HCT116 (cell line): ENCODE data around the gene PCDHGA2.

Experiments used
- CBX3 ChIP-seq: IDR thresholded peaks from 2 replicates; pipeline ENCODE4 v1.6.1; 2012; ENCODE audit warnings: low read depth
- CEBPB ChIP-seq: IDR thresholded peaks from 2 replicates; pipeline ENCODE4 v1.6.1; 2012; ENCODE audit warnings: low read depth
- EZH2 ChIP-seq: fragments of 200-600 bp; sonication (generic); IDR thresholded peaks from 2 replicates; pipeline ENCODE4 v1.6.1; 2017; ENCODE audit warnings: antibody characterized with exemption, mixed run types
- EZH2phosphoT487 ChIP-seq: fragments of 200-600 bp; IDR thresholded peaks from 2 replicates; pipeline ENCODE4 v1.6.1; 2018; ENCODE audit warnings: antibody characterized with exemption, borderline replicate concordance
- JUND ChIP-seq: IDR thresholded peaks from 2 replicates; pipeline ENCODE4 v1.6.1; 2012
- POLR2A ChIP-seq: IDR thresholded peaks from 2 replicates; pipeline ENCODE4 v1.7.0; 2011; ENCODE audit warnings: borderline replicate concordance; ENCODE audit not compliant: insufficient read depth, insufficient read length; ENCODE audit errors: extremely low read depth
- POLR2AphosphoS5 ChIP-seq: IDR thresholded peaks from 2 replicates; pipeline ENCODE4 v1.6.1; 2011; ENCODE audit warnings: mild to moderate bottlenecking, low read depth, low read length, moderate library complexity
- RAD21 ChIP-seq: IDR thresholded peaks from 2 replicates; pipeline ENCODE4 v1.6.1; 2012; ENCODE audit warnings: low read depth, mild to moderate bottlenecking
- SRF ChIP-seq: IDR thresholded peaks from 2 replicates; pipeline ENCODE4 v1.6.1; 2012; ENCODE audit warnings: low read depth
- TCF7L2 ChIP-seq: IDR thresholded peaks from 2 replicates; pipeline ENCODE4 v1.7.0; 2011; ENCODE audit warnings: borderline replicate concordance, inconsistent platforms; ENCODE audit not compliant: insufficient read depth, insufficient read length; ENCODE audit errors: extremely low read depth
- YY1 ChIP-seq: IDR thresholded peaks from 2 replicates; pipeline ENCODE4 v1.6.1; 2011; ENCODE audit warnings: low read length, low read depth, moderate library complexity, mild to moderate bottlenecking; ENCODE audit not compliant: insufficient replicate concordance; ENCODE audit errors: extremely low read depth
- TF ChIP-seq, protein P1 (sequence below), 3 experiments: fragments of 200-600 bp in 1 of 3; sonication (generic) in 1 of 3; IDR thresholded peaks in 2 of 3; conservative IDR thresholded peaks in 1 of 3; 2 replicates each; pipeline ENCODE4 v1.5.1; 2012 to 2017; ENCODE audit warnings: low read depth in 2 of 3, low read length in 2 of 3, antibody characterized with exemption in 1 of 3, borderline replicate concordance in 1 of 3, control low read depth in 1 of 3, mild to moderate bottlenecking in 1 of 3, mixed read lengths in 1 of 3, mixed run types in 1 of 3, moderate library complexity in 1 of 3; ENCODE audit not compliant: insufficient read depth in 1 of 3
- TF ChIP-seq, protein P2 (sequence below): IDR thresholded peaks from 2 replicates; pipeline ENCODE4 v1.6.1; 2012

DNA sequence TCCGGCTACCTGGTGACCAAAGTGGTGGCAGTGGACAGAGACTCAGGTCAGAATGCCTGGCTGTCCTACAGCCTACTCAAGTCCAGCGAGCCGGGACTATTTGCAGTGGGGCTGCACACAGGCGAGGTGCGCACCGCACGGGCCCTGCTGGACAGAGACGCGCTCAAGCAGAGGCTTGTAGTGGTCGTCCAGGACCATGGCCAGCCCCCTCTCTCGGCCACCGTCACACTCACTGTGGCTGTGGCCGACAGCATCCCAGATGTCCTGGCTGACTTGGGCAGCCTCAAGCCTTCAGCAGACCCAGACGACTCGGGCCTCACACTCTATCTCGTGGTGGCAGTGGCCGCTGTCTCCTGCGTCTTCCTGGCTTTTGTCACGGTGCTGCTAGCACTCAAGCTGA, 18.4 kb downstream of the PCDHGA2 start:
- no peak for TF ChIP-seq POLR2AphosphoS5
- no peak for TF ChIP-seq JUND
- TF ChIP-seq POLR2A: no peak
- TF ChIP-seq, protein P1, sequence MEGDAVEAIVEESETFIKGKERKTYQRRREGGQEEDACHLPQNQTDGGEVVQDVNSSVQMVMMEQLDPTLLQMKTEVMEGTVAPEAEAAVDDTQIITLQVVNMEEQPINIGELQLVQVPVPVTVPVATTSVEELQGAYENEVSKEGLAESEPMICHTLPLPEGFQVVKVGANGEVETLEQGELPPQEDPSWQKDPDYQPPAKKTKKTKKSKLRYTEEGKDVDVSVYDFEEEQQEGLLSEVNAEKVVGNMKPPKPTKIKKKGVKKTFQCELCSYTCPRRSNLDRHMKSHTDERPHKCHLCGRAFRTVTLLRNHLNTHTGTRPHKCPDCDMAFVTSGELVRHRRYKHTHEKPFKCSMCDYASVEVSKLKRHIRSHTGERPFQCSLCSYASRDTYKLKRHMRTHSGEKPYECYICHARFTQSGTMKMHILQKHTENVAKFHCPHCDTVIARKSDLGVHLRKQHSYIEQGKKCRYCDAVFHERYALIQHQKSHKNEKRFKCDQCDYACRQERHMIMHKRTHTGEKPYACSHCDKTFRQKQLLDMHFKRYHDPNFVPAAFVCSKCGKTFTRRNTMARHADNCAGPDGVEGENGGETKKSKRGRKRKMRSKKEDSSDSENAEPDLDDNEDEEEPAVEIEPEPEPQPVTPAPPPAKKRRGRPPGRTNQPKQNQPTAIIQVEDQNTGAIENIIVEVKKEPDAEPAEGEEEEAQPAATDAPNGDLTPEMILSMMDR (IDR thresholded peaks at IDR 0.05 in 2 of 3, conservative IDR thresholded peaks at IDR 0.05 in 1 of 3; ENCODE audit: borderline replicate concordance in 1 of 3, insufficient read depth in 1 of 3, low read depth in 2 of 3, low read length in 2 of 3): no peak
- TF ChIP-seq TCF7L2: no peak
- no peak for TF ChIP-seq EZH2phosphoT487
- TF ChIP-seq RAD21: no peak
- TF ChIP-seq EZH2: no peak
- no peak for TF ChIP-seq YY1
- TF ChIP-seq CBX3: no peak
- TF ChIP-seq SRF: no peak
- TF ChIP-seq, protein P2, sequence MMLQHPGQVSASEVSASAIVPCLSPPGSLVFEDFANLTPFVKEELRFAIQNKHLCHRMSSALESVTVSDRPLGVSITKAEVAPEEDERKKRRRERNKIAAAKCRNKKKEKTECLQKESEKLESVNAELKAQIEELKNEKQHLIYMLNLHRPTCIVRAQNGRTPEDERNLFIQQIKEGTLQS: no peak
- no peak for TF ChIP-seq CEBPB
